GM21825 (cell line): ENCODE results near the gene LIAS.

ENCODE experiments used
- ATAC-seq: cut with Tn5 transposase; IDR thresholded peaks from one replicate; pipeline ENCODE4 v1.9.1; 2021; ENCODE audit warnings: mild to moderate bottlenecking, moderate library complexity; ENCODE audit not compliant: unreplicated experiment

The LIAS gene

GRCh38 chr4:39527296-39528060, 68.6 kb downstream of the LIAS start, which contains the start of gene UGDH:
TSS of gene UGDH (minus strand) at chr4:39527439. CDS start at chr4:39521512, 5,927 bp downstream.
- ATAC-seq: peak; percentile 95

- ATAC-seq: no peak
These were observed 69.2 kb downstream of the LIAS start for GRCh38 chr4:39528061-39528465.
